MM.1S (cell line): Measurements from ENCODE around the gene CITED2.

Experiments used
- DNase-seq: peaks from one replicate; pipeline ENCODE4 v3.0.0-alpha.2; 2015
- H2AFZ ChIP-seq: fragments of 300-600 bp; sonication (generic); 2 replicates; pipeline ENCODE4 v1.6.0; 2016; ENCODE audit warnings: antibody characterized with exemption, low read length
- H3F3A ChIP-seq: fragments of 300-600 bp; sonication (generic); 2 replicates; pipeline ENCODE4 v1.6.1; 2016; ENCODE audit warnings: mild to moderate bottlenecking, antibody characterized with exemption, low read length, moderate library complexity, mixed read lengths; ENCODE audit not compliant: insufficient read depth
- H3K27ac ChIP-seq: fragments of 300-600 bp; sonication (generic); 2 replicates; pipeline ENCODE4 v1.5.1; 2016; ENCODE audit warnings: mild to moderate bottlenecking, low read length
- H3K27me3 ChIP-seq: fragments of 300-600 bp; sonication (generic); replicated peaks from 2 replicates; pipeline ENCODE4 v1.6.0; 2016; ENCODE audit warnings: low read length; ENCODE audit not compliant: insufficient read depth
- H3K36me3 ChIP-seq: fragments of 300-600 bp; sonication (generic); replicated peaks from 2 replicates; pipeline ENCODE4 v1.6.1; 2016; ENCODE audit warnings: mild to moderate bottlenecking, low read length, mixed read lengths; ENCODE audit not compliant: insufficient read depth
- H3K4me1 ChIP-seq: fragments of 300-600 bp; sonication (generic); 2 replicates; pipeline ENCODE4 v1.6.1; 2016; ENCODE audit warnings: low read length, mixed read lengths
- H3K4me2 ChIP-seq: fragments of 300-600 bp; sonication (generic); 2 replicates; pipeline ENCODE4 v1.6.0; 2016; ENCODE audit warnings: low read depth, low read length
- H3K4me3 ChIP-seq: fragments of 300-600 bp; sonication (generic); 2 replicates; pipeline ENCODE4 v1.5.1; 2016; ENCODE audit warnings: low read length, mixed read lengths
- H3K79me2 ChIP-seq: fragments of 300-600 bp; sonication (generic); 2 replicates; pipeline ENCODE4 v1.6.1; 2016; ENCODE audit warnings: mixed run types, low read length, mixed read lengths
- H3K9ac ChIP-seq: fragments of 300-600 bp; sonication (generic); 2 replicates; pipeline ENCODE4 v1.6.1; 2016; ENCODE audit warnings: low read length, mixed read lengths
- H3K9me2 ChIP-seq: fragments of 300-600 bp; sonication (generic); replicated peaks from 2 replicates; pipeline ENCODE4 v1.6.1; 2016; ENCODE audit warnings: mild to moderate bottlenecking, low read length, mixed read lengths; ENCODE audit not compliant: insufficient read depth
- H3K9me3 ChIP-seq: fragments of 300-600 bp; sonication (generic); replicated peaks from 2 replicates; pipeline ENCODE4 v1.6.1; 2016; ENCODE audit warnings: mild to moderate bottlenecking, low read length, mixed read lengths; ENCODE audit not compliant: insufficient read depth
- H4K20me1 ChIP-seq: fragments of 300-600 bp; sonication (generic); 2 replicates; pipeline ENCODE4 v1.6.1; 2016; ENCODE audit warnings: mild to moderate bottlenecking, low read length, moderate library complexity, mixed read lengths; ENCODE audit not compliant: insufficient read depth
- CTCF ChIP-seq: fragments of 300-600 bp; sonication (generic); IDR thresholded peaks from 2 replicates; pipeline ENCODE4 v1.5.1; 2016; ENCODE audit warnings: antibody characterized with exemption, low read length, mixed read lengths
- EZH2 ChIP-seq: fragments of 300-600 bp; sonication (generic); optimal IDR thresholded peaks from 2 replicates; pipeline ENCODE3; 2017; ENCODE audit warnings: low read depth, mild to moderate bottlenecking, antibody characterized with exemption, low read length, mixed read lengths
- EZH2phosphoT487 ChIP-seq: fragments of 300-600 bp; sonication (generic); IDR thresholded peaks from 2 replicates; pipeline ENCODE4 v1.6.1; 2018; ENCODE audit warnings: antibody characterized with exemption, low read length

The CITED2 gene

GRCh38 chr6:139329224-139329623, 45.2 kb downstream of the CITED2 start:
- TF ChIP-seq EZH2 (no peak), EZH2phosphoT487 (no peak), CTCF (no peak)
- H3K79me2 ChIP-seq = no peaks in the 10 kb centered on the region
- no peak overlapping the region for H3K4me3 ChIP-seq
- no peak overlapping the region for H3K4me2 ChIP-seq
- no peak overlapping the region for H3K9ac ChIP-seq
- H3K4me1 ChIP-seq = peaks cover 29% of the 10 kb centered on the region
- no peak for DNase-seq
- no peaks in the 10 kb centered on the region for H3K27me3 ChIP-seq
- H4K20me1 ChIP-seq = no peaks in the 10 kb centered on the region
- H3K36me3 ChIP-seq = no peaks in the 10 kb centered on the region
- H3K9me2 ChIP-seq = no peaks in the 10 kb centered on the region
- H3K9me3 ChIP-seq = no peaks in the 10 kb centered on the region
- H3F3A ChIP-seq = peaks cover 19% of the 10 kb centered on the region
- H3K27ac ChIP-seq = no peak overlapping the region
- no peak overlapping the region for H2AFZ ChIP-seq

- peak overlapping the region; percentile 11; the same call in 1 of the 2 replicates for H3K4me2 ChIP-seq
- peaks cover 26% of the 10 kb centered on the region for H3F3A ChIP-seq
Observed at GRCh38 chr6:139327038-139327437, 47.4 kb downstream of the CITED2 start.

GRCh38 chr6:139325686-139326085, 48.8 kb downstream of the CITED2 start:
- H3K4me2 ChIP-seq = peak overlapping the region; percentile 37

More at GRCh38 chr6:139327038-139327437, 47.4 kb downstream of the CITED2 start:
- H3K9me2 ChIP-seq = no peaks in the 10 kb centered on the region
- no peaks in the 10 kb centered on the region for H3K27me3 ChIP-seq
- no peak for TF ChIP-seq EZH2
- TF ChIP-seq EZH2phosphoT487 = no peak
- TF ChIP-seq CTCF = no peak
- H2AFZ ChIP-seq = no peak overlapping the region
- no peak overlapping the region for H3K4me3 ChIP-seq
- H3K9ac ChIP-seq = no peak overlapping the region; the same call in 1 of the 2 replicates
- no peaks in the 10 kb centered on the region for H3K79me2 ChIP-seq
- peak overlapping the region; percentile 92; the same call in 1 of the 2 replicates for H3K27ac ChIP-seq
- H3K9me3 ChIP-seq = no peaks in the 10 kb centered on the region; the same call in 1 of the 2 replicates
- no peaks in the 10 kb centered on the region for H4K20me1 ChIP-seq
- H3K4me1 ChIP-seq = peaks cover 29% of the 10 kb centered on the region
- peak; percentile 7 for DNase-seq
- H3K36me3 ChIP-seq = no peaks in the 10 kb centered on the region

More at GRCh38 chr6:139325686-139326085, 48.8 kb downstream of the CITED2 start:
- peaks cover 29% of the 10 kb centered on the region for H3K4me1 ChIP-seq
- no peak for TF ChIP-seq EZH2phosphoT487
- no peak for TF ChIP-seq CTCF
- TF ChIP-seq EZH2 = no peak
- H2AFZ ChIP-seq = 0 out of 2 replicates have a peak overlapping the region, but pooled peaks have one; percentile 42
- H3K9ac ChIP-seq = peak overlapping the region; percentile 45
- no peak overlapping the region for H3K4me3 ChIP-seq
- no peaks in the 10 kb centered on the region for H3K36me3 ChIP-seq
- H4K20me1 ChIP-seq = no peaks in the 10 kb centered on the region
- H3K27ac ChIP-seq = peak overlapping the region; percentile 92
- H3F3A ChIP-seq = peaks cover 26% of the 10 kb centered on the region
- H3K79me2 ChIP-seq = no peaks in the 10 kb centered on the region
- H3K9me3 ChIP-seq = no peaks in the 10 kb centered on the region; the same call in 1 of the 2 replicates
- no peaks in the 10 kb centered on the region for H3K9me2 ChIP-seq
- no peaks in the 10 kb centered on the region for H3K27me3 ChIP-seq
- DNase-seq = peak; percentile 50
